Neuronal stem cell (in vitro differentiated cells): ENCODE measurements around the gene COL11A1.

Experiments used
- DNase-seq: peaks from one replicate; pipeline ENCODE4 v3.0.0-alpha.2; 2013; ENCODE audit warnings: low spot score
- H2AFZ ChIP-seq: one replicate; pipeline ENCODE4 v1.6.1; 2013; ENCODE audit warnings: mild to moderate bottlenecking, low read length, inconsistent platforms
- H2AK5ac ChIP-seq: 2 replicates; pipeline ENCODE4 v1.6.1; 2013; ENCODE audit warnings: low read depth, mild to moderate bottlenecking, inconsistent platforms, low read length, moderate library complexity, mixed read lengths
- H2BK120ac ChIP-seq: 2 replicates; pipeline ENCODE4 v1.6.1; 2013; ENCODE audit warnings: low read depth, mild to moderate bottlenecking, inconsistent platforms, low read length, moderate library complexity, mixed read lengths
- H2BK12ac ChIP-seq: one replicate; pipeline ENCODE4 v1.6.1; 2013; ENCODE audit warnings: low read length, inconsistent platforms
- H2BK15ac ChIP-seq: 2 replicates; pipeline ENCODE4 v1.6.1; 2013; ENCODE audit warnings: mild to moderate bottlenecking, low read length, inconsistent platforms, mixed read lengths
- H2BK5ac ChIP-seq: one replicate; pipeline ENCODE4 v1.6.1; 2013; ENCODE audit warnings: inconsistent platforms, mild to moderate bottlenecking, low read length, moderate library complexity
- H3K14ac ChIP-seq: one replicate; pipeline ENCODE4 v1.6.1; 2013; ENCODE audit warnings: low read length, inconsistent platforms
- H3K18ac ChIP-seq: 2 replicates; pipeline ENCODE4 v1.6.1; 2013; ENCODE audit warnings: low read length, inconsistent platforms
- H3K23ac ChIP-seq: 2 replicates; pipeline ENCODE4 v1.6.1; 2013; ENCODE audit warnings: low read depth, mild to moderate bottlenecking, mixed read lengths, low read length, inconsistent platforms; ENCODE audit not compliant: poor library complexity
- H3K27ac ChIP-seq: replicated peaks from 3 replicates; pipeline ENCODE4 v1.5.1; 2013; ENCODE audit warnings: low read length, inconsistent platforms
- H3K27me3 ChIP-seq, 3 experiments: 2 replicates each; pipeline ENCODE4 v1.6.1; 2013; ENCODE audit warnings: low read length in 3 of 3, mild to moderate bottlenecking in 2 of 3, inconsistent platforms in 1 of 3, low read depth in 1 of 3, mixed read lengths in 1 of 3, moderate library complexity in 1 of 3; ENCODE audit not compliant: control insufficient read depth in 3 of 3, insufficient read depth in 3 of 3
- H3K36me3 ChIP-seq, 2 donors: replicated peaks in 1 of 2; 2 replicates each; pipeline ENCODE4 v1.6.1; 2013; ENCODE audit warnings: low read length in 2 of 2; ENCODE audit not compliant: control insufficient read depth in 2 of 2, insufficient read depth in 2 of 2
- H3K4ac ChIP-seq: 2 replicates; pipeline ENCODE4 v1.6.1; 2013; ENCODE audit warnings: inconsistent platforms, mild to moderate bottlenecking, low read length, moderate library complexity
- H3K4me1 ChIP-seq, 2 donors: 1 replicate in 1 of 2; 2 replicates in 1 of 2; pipeline ENCODE4 v1.6.1; 2013; ENCODE audit warnings: low read length in 2 of 2, low read depth in 1 of 2; ENCODE audit not compliant: control insufficient read depth in 2 of 2, insufficient read depth in 1 of 2
- H3K4me2 ChIP-seq: one replicate; pipeline ENCODE4 v1.6.1; 2013; ENCODE audit warnings: mild to moderate bottlenecking, low read length, inconsistent platforms; ENCODE audit not compliant: insufficient read depth, poor library complexity, severe bottlenecking
- H3K4me3 ChIP-seq, 2 donors: 2 replicates each; pipeline ENCODE4 v1.5.1; 2013; ENCODE audit warnings: low read length in 2 of 2, mild to moderate bottlenecking in 2 of 2, inconsistent platforms in 1 of 2, moderate library complexity in 1 of 2
- H3K79me1 ChIP-seq: one replicate; pipeline ENCODE4 v1.6.1; 2013; ENCODE audit warnings: low read depth, mild to moderate bottlenecking, inconsistent platforms, low read length, moderate library complexity
- H3K9ac ChIP-seq: one replicate; pipeline ENCODE4 v1.6.1; 2013; ENCODE audit warnings: mild to moderate bottlenecking, low read depth, low read length, inconsistent platforms; ENCODE audit not compliant: poor library complexity
- H3K9me3 ChIP-seq, 2 donors: replicated peaks in 1 of 2; 2 replicates each; pipeline versions ENCODE3 to v1.6.1; 2013; ENCODE audit warnings: low read length in 2 of 2, mild to moderate bottlenecking in 2 of 2, inconsistent platforms in 1 of 2, low read depth in 1 of 2, mixed read lengths in 1 of 2, moderate library complexity in 1 of 2; ENCODE audit not compliant: control insufficient read depth in 2 of 2, insufficient read depth in 1 of 2
- H4K8ac ChIP-seq: one replicate; pipeline ENCODE4 v1.6.1; 2013; ENCODE audit warnings: low read depth, mild to moderate bottlenecking, inconsistent platforms, low read length, moderate library complexity
- H4K91ac ChIP-seq: one replicate; pipeline ENCODE4 v1.6.1; 2013; ENCODE audit warnings: low read length, low read depth, mild to moderate bottlenecking, inconsistent platforms; ENCODE audit not compliant: poor library complexity
- WGBS, 2 donors: extraction: QIAGEN DNeasy Blood & Tissue Kit; methylation state at CpG; one replicate each; pipeline ENCODE4 v1.1.7; 2013; ENCODE audit warnings: missing lambda C conversion rate in 2 of 2, mixed read lengths in 1 of 2; ENCODE audit not compliant: insufficient read length in 2 of 2, insufficient replicate concordance in 1 of 2; ENCODE audit errors: extremely low coverage in 2 of 2; 5-methylcytosine and 5-hydroxymethylcytosine counted together

The COL11A1 gene

GRCh38 chr1:103107741-103108375, 464 bp downstream of the COL11A1 start:
- no CpG with 5 or more reads among the region's 19 CpGs for WGBS, 2 donors
- peak overlapping the region; percentile 84 for H3K27ac ChIP-seq
- H3K27me3 ChIP-seq, result no peaks in the 10 kb centered on the region

DNA sequence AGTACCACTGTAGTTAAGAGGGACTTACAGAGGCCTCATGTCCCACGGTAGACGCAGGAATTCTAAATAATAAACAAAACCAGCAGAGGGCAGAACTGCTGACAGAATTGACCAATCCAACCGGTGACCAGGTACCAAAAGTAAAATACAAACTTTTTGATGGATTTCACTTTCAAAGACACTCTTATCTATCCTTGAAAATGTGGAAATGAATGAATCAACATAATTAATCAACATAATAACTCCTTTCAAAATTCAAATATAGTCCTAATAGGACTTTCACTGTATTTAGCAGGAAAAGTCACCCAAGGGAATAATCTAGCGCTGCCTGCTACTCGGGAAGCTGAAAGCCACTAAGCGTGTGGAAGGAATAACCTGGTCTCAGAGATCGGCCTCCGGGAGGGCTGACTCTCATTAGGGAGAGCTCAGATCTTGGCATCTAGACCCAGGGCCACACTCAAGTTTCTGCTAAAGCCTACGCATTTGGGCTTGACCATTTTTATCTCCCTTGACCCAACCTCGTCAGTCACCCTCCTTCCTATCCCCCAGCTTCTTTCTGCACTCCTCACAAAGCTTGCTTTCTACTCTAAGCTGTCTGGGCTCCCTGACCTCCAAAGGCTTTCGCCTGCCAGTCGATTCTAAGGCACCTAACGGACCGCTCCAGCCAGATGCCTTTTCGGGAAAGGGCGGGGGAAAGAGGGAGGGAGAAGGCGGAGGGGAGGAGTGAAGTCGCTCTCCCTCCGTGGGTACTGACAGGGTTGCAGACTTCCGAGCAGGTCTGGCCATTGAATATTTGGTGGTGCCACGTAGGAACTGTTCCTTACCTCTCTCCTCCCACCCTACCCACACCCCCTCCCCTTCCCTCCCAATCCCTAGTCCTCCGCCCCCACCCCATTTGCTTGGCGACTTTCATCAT, 1.6 kb downstream of the COL11A1 start:
- Histone ChIP-seq H2AFZ (peak overlapping the region; percentile 96), H3K36me3 (no peaks in the 10 kb centered on the region), H3K27ac (peak overlapping the region; percentile 93), H3K14ac (no peak overlapping the region), H2BK5ac (no peak overlapping the region), H2BK12ac (no peak overlapping the region), H3K18ac (peak overlapping the region; percentile 80), H3K4me2 (peak overlapping the region; percentile 56), H3K9ac (peak overlapping the region; percentile 72), H3K4me1 (peaks cover 0 to 4% of the 10 kb centered on the region in 2 donors), H3K4me3 (peak overlapping the region; percentile 63 to 99), H3K23ac (no peak overlapping the region), H4K91ac (no peak overlapping the region), H2AK5ac (no peak overlapping the region), H2BK120ac (no peak overlapping the region), H3K79me1 (peaks cover 4% of the 10 kb centered on the region), H3K4ac (no peak overlapping the region), H3K27me3 (no peaks in the 10 kb centered on the region), H2BK15ac (no peak overlapping the region), H3K9me3 (no peaks in the 10 kb centered on the region), H4K8ac (no peak overlapping the region)
- no CpG with 5 or more reads among the region's 23 CpGs for WGBS, 2 donors
- peak; percentile 67 for DNase-seq

More at GRCh38 chr1:103107741-103108375, 464 bp downstream of the COL11A1 start:
- H3K4me1 ChIP-seq, result peaks cover 0 to 4% of the 10 kb centered on the region in 2 donors
- H3K4ac ChIP-seq, result no peak overlapping the region
- peak overlapping the region; percentile 4 for H2BK5ac ChIP-seq
- peak overlapping the region; percentile 89 for H3K18ac ChIP-seq
- H3K79me1 ChIP-seq, result peaks cover 4% of the 10 kb centered on the region
- H2AK5ac ChIP-seq, result peak overlapping the region; percentile 20
- H4K8ac ChIP-seq, result no peak overlapping the region
- peak; percentile 23 for DNase-seq
- H2BK15ac ChIP-seq, result no peak overlapping the region
- no peaks in the 10 kb centered on the region for H3K9me3 ChIP-seq
- H2BK120ac ChIP-seq, result no peak overlapping the region
- H3K4me2 ChIP-seq, result peak overlapping the region; percentile 56
- H2AFZ ChIP-seq, result peak overlapping the region; percentile 96
- no peak overlapping the region for H3K23ac ChIP-seq
- H3K14ac ChIP-seq, result no peak overlapping the region
- H3K36me3 ChIP-seq, result no peaks in the 10 kb centered on the region
- H4K91ac ChIP-seq, result no peak overlapping the region
- peak overlapping the region; percentile 85 for H3K9ac ChIP-seq
- H3K4me3 ChIP-seq, result peak overlapping the region; percentile 63 to 99
- no peak overlapping the region for H2BK12ac ChIP-seq

GRCh38 chr1:103101399-103101798, 6.9 kb downstream of the COL11A1 start:
- Histone ChIP-seq H4K91ac (no peak overlapping the region), H3K9ac (no peak overlapping the region), H2BK120ac (no peak overlapping the region), H3K14ac (no peak overlapping the region), H2AK5ac (no peak overlapping the region), H3K18ac (no peak overlapping the region), H2BK5ac (no peak overlapping the region), H2BK15ac (no peak overlapping the region), H3K79me1 (no peaks in the 10 kb centered on the region), H3K4me1 (no peaks in the 10 kb centered on the region), H3K4me2 (no peak overlapping the region), H2AFZ (no peak overlapping the region), H3K4ac (no peak overlapping the region), H4K8ac (no peak overlapping the region), H3K27me3 (no peaks in the 10 kb centered on the region), H3K36me3 (no peaks in the 10 kb centered on the region), H3K23ac (no peak overlapping the region), H3K4me3 (no peak overlapping the region), H2BK12ac (no peak overlapping the region), H3K27ac (no peak overlapping the region), H3K9me3 (no peaks in the 10 kb centered on the region)
- no peak for DNase-seq
- no CpG with 5 or more reads among the region's 1 CpG for WGBS, 2 donors

DNA sequence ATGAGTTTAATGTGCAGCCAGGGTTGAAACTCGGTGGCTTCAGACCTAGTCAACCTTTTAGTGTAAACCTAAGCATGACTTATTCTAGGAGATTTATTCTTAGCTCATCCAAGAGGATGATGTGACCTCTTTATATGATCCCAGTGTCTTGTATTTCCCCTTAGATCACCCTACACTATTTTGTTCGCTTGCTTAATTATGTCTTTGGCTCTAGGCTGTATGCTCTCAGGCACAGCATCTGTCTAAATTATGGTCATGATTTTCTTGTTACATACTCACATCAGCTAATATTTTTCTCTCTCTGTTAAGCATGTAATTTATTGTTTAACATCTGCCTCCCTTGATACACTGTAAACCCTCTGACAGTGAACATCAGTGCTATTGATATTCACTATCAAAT, 19.1 kb downstream of the COL11A1 start:
- WGBS, 2 donors, result no CpG with 5 or more reads among the region's 2 CpGs

More for the DNA sequence above, 19.1 kb downstream of the COL11A1 start:
- H3K9ac ChIP-seq, result no peak overlapping the region
- no peak overlapping the region for H2BK15ac ChIP-seq
- no peak overlapping the region for H2BK5ac ChIP-seq
- H3K23ac ChIP-seq, result no peak overlapping the region
- no peak overlapping the region for H3K4me3 ChIP-seq
- H3K27me3 ChIP-seq, result no peaks in the 10 kb centered on the region
- no peak overlapping the region for H4K91ac ChIP-seq
- H2BK12ac ChIP-seq, result no peak overlapping the region
- H3K4me2 ChIP-seq, result no peak overlapping the region
- no peak overlapping the region for H3K18ac ChIP-seq
- no peak overlapping the region for H3K27ac ChIP-seq
- H3K4me1 ChIP-seq, result no peaks in the 10 kb centered on the region
- DNase-seq, result no peak
- H3K4ac ChIP-seq, result no peak overlapping the region
- no peak overlapping the region for H2BK120ac ChIP-seq
- H3K9me3 ChIP-seq, result no peaks in the 10 kb centered on the region
- no peaks in the 10 kb centered on the region for H3K36me3 ChIP-seq
- H2AK5ac ChIP-seq, result no peak overlapping the region
- no peak overlapping the region for H2AFZ ChIP-seq
- no peaks in the 10 kb centered on the region for H3K79me1 ChIP-seq
- no peak overlapping the region for H4K8ac ChIP-seq
- no peak overlapping the region for H3K14ac ChIP-seq
